K562 (cell line): ENCODE measurements around the gene KNCN. TPM values are rescaled to one million over a fixed set of nuclear protein-coding genes. Genes with fewer than 3 reads are reported as not detected.

Source experiments
- ATAC-seq: fragments of 200-7000 bp; cut with Tn5 transposase; 3 replicates; pipeline ENCODE4 v1.9.1; 2020; ENCODE audit warnings: moderate library complexity
- BruUV-seq: library from RNA; stranded (reverse); fragments of 400-500 nt; replicated peaks from 2 replicates; lab custom pipeline; 2021; lab: Mats Ljungman, UMichigan
- CTCF ChIA-PET: fragments of 300-600 bp; formaldehyde crosslinking; extraction: SDS; loops from one replicate; lab custom pipeline; 2021; ENCODE audit warnings: low intra/inter-chr PET ratio; lab: Yijun Ruan, JAX
- POLR2A ChIA-PET: fragments of 300-600, 350-650 bp; sonication (Branson Sonifier 250); formaldehyde crosslinking; extraction: SDS; loops from one replicate; lab custom pipeline; 2021; ENCODE audit warnings: antibody characterized with exemption, inconsistent platforms; lab: Yijun Ruan, JAX
- DNase-seq, 4 experiments: peaks; one replicate each; pipeline versions ENCODE4 v3.0.0 to v3.0.0-alpha.2; 2011 to 2018; ENCODE audit warnings: low spot score in 3 of 4, mixed read lengths in 3 of 4; ENCODE audit errors: extremely low read depth in 1 of 4
- FAIRE-seq: peaks from 2 replicates; lab custom pipeline; 2011; peaks lifted over from hg19 to GRCh38; lab: Jason Lieb, UNC
- H2AFZ ChIP-seq: 2 replicates; pipeline ENCODE4 v1.6.0; 2011; ENCODE audit warnings: low read depth, low read length, control low read depth, inconsistent platforms
- H3K27ac ChIP-seq: fragments of 200-600 bp; 3 replicates; pipeline ENCODE4 v1.8.0; 2011; ENCODE audit warnings: low read depth, mild to moderate bottlenecking, control low read depth, inconsistent platforms, low read length, moderate library complexity, mixed read lengths; ENCODE audit errors: extremely low read depth
- H3K27me3 ChIP-seq, 2 experiments: fragments of 300-600 bp in 1 of 2; 2 replicates in 1 of 2; 3 replicates in 1 of 2; pipeline versions ENCODE4 v1.6.0 to v1.8.0; 2011; ENCODE audit warnings: inconsistent platforms in 2 of 2, low read length in 2 of 2, mild to moderate bottlenecking in 1 of 2, mixed read lengths in 1 of 2, moderate library complexity in 1 of 2; ENCODE audit not compliant: control insufficient read depth in 2 of 2, insufficient read depth in 2 of 2
- H3K36me3 ChIP-seq: fragments of 300-600 bp; 3 replicates; pipeline ENCODE4 v1.8.0; 2011; ENCODE audit warnings: mild to moderate bottlenecking, low read length, inconsistent platforms; ENCODE audit not compliant: control insufficient read depth, insufficient read depth
- H3K4me1 ChIP-seq, 2 experiments: fragments of 200-600 bp in 1 of 2; replicated peaks in 1 of 2; 2 replicates in 1 of 2; 3 replicates in 1 of 2; pipeline versions ENCODE4 v1.5.1 to v1.8.0; 2011; ENCODE audit warnings: inconsistent platforms in 2 of 2, low read length in 2 of 2, mild to moderate bottlenecking in 1 of 2, mixed read lengths in 1 of 2, moderate library complexity in 1 of 2; ENCODE audit not compliant: control insufficient read depth in 2 of 2, insufficient read depth in 2 of 2
- H3K4me2 ChIP-seq: 2 replicates; pipeline ENCODE4 v1.6.1; 2011; ENCODE audit warnings: low read length, control low read depth, inconsistent platforms, mixed read lengths; ENCODE audit not compliant: insufficient read depth
- H3K4me3 ChIP-seq: fragments of 200-600 bp; sonication (generic), shearing (Covaris generic); 2 replicates; pipeline ENCODE4 v1.5.1; 2016; ENCODE audit warnings: control low read depth, inconsistent platforms
- H3K79me2 ChIP-seq: fragments of 200-600 bp; 3 replicates; pipeline ENCODE4 v1.8.0; 2011; ENCODE audit warnings: low read length, inconsistent platforms; ENCODE audit not compliant: control insufficient read depth, insufficient read depth
- H3K9ac ChIP-seq, 2 experiments: 2 replicates each; pipeline versions ENCODE4 v1.6.0 to v1.6.1; 2011; ENCODE audit warnings: low read depth in 2 of 2, low read length in 2 of 2, control low read depth in 1 of 2, inconsistent platforms in 1 of 2, mild to moderate bottlenecking in 1 of 2, mixed read lengths in 1 of 2; ENCODE audit not compliant: insufficient read depth in 1 of 2
- H3K9me1 ChIP-seq: one replicate; pipeline ENCODE4 v1.6.0; 2011; ENCODE audit warnings: inconsistent platforms, mild to moderate bottlenecking, low read length, moderate library complexity; ENCODE audit not compliant: control insufficient read depth, insufficient read depth
- H3K9me3 ChIP-seq: replicated peaks from 2 replicates; pipeline ENCODE4 v1.5.1; 2011; ENCODE audit warnings: low read depth, low read length, inconsistent platforms; ENCODE audit not compliant: control insufficient read depth, insufficient read depth
- H4K20me1 ChIP-seq: replicated peaks from 2 replicates; pipeline ENCODE4 v1.6.1; 2011; ENCODE audit warnings: low read length, inconsistent platforms, mixed read lengths; ENCODE audit not compliant: control insufficient read depth, insufficient read depth
- BHLHE40 ChIP-seq: IDR thresholded peaks from 2 replicates; pipeline ENCODE4 v1.6.1; 2011; ENCODE audit warnings: low read length, improper control_type of control experiment
- FIP1L1 ChIP-seq: fragments of 200-400 bp; formaldehyde crosslinking; IDR thresholded peaks from 2 replicates; pipeline ENCODE4 v1.6.1; 2018; ENCODE audit warnings: mild to moderate bottlenecking, low read depth, low read length; ENCODE audit not compliant: poor library complexity, severe bottlenecking
- KDM5B ChIP-seq: fragments of 200-600 bp; sonication (generic); IDR thresholded peaks from 2 replicates; pipeline ENCODE4 v1.6.1; 2012; ENCODE audit warnings: low read depth, mild to moderate bottlenecking, moderate library complexity, low read length, control low read depth, inconsistent platforms; ENCODE audit not compliant: insufficient replicate concordance
- NFRKB ChIP-seq: fragments of 450-650 bp; IDR thresholded peaks from 2 replicates; pipeline ENCODE4 v1.6.1; 2016; ENCODE audit warnings: low read depth
- POLR2AphosphoS2 ChIP-seq: IDR thresholded peaks from 2 replicates; pipeline ENCODE4 v1.6.1; 2012; ENCODE audit warnings: low read length, improper control_type of control experiment
- RAD21 ChIP-seq, 2 experiments: fragments of 250-450 bp in 1 of 2; fragments of 450-650 bp in 1 of 2; sonication (Bioruptor Pico) in 1 of 2; formaldehyde crosslinking in 1 of 2; IDR thresholded peaks in 1 of 2; conservative IDR thresholded peaks in 1 of 2; 2 replicates each; pipeline versions ENCODE4 v1.4.0 to v1.8.0; 2020 to 2022; ENCODE audit warnings: mild to moderate bottlenecking in 2 of 2, moderate library complexity in 1 of 2
- RFX7 ChIP-seq: fragments of 250-450 bp; sonication (Bioruptor Pico); IDR thresholded peaks from 2 replicates; pipeline ENCODE4 v1.5.1; 2021; ENCODE audit warnings: mild to moderate bottlenecking
- USF2 ChIP-seq: sonication (generic); formaldehyde crosslinking; IDR thresholded peaks from 2 replicates; pipeline ENCODE4 v1.5.0; 2020; ENCODE audit warnings: missing genetic modification reagents
- ZBTB11 ChIP-seq, 3 experiments: fragments of 200-800 bp in 1 of 3; fragments of 250-450 bp in 1 of 3; fragments of 450-650 bp in 1 of 3; sonication (Bioruptor Pico) in 1 of 3; sonication (Bioruptor generic) in 1 of 3; formaldehyde crosslinking in 1 of 3; IDR thresholded peaks; 2 replicates each; pipeline versions ENCODE4 v1.6.1 to v1.8.0; 2016 to 2022; ENCODE audit warnings: mild to moderate bottlenecking in 2 of 3, missing genetic modification characterization in 2 of 3, missing compliant biosample characterization in 1 of 3, moderate library complexity in 1 of 3
- ZNF134 ChIP-seq: fragments of 250-450 bp; sonication (Bioruptor Pico); conservative IDR thresholded peaks from 2 replicates; pipeline ENCODE4 v1.4.0; 2020
- ZNF3 ChIP-seq: fragments of 250-450 bp; sonication (Bioruptor Pico); IDR thresholded peaks from 2 replicates; pipeline ENCODE4 v1.5.0; 2021; ENCODE audit warnings: mild to moderate bottlenecking, moderate library complexity
- WGBS: fragments of 100-300 bp; shearing (Covaris generic); methylation state at CpG from one replicate; pipeline ENCODE4 v1.1.6; 2016; ENCODE audit warnings: low coverage, mixed read lengths; ENCODE audit not compliant: insufficient coverage; ENCODE audit errors: missing lambda C conversion rate; 5-methylcytosine and 5-hydroxymethylcytosine counted together
- in situ Hi-C: fragments of 300-500 bp; cut with MboI; formaldehyde crosslinking; loops from 4 replicates; pipeline ENCODE4 v1.15.0; 2018; ENCODE audit warnings: inconsistent platforms, mixed read lengths
- intact Hi-C: fragments of 100-400 bp; cut with micrococcal nuclease; formaldehyde crosslinking; loops from 2 replicates; pipeline ENCODE4 v1.14.2; 2022
- polyA plus RNA-seq, 8 experiments: library from polyadenylated mRNA; depleted of rRNA in 4 of 8; stranded (reverse) in 5 of 8; unstranded in 3 of 8; fragments of >200 nt; fragmentation: Nextera tagmentation in 2 of 8; fragmentation: Illumina TruSeq in 1 of 8; extraction: Ambion mirVana in 2 of 8; extraction: Trizol in 1 of 8; gene quantifications; 2 replicates each; pipeline versions ENCODE4 v1.2.1 to v1.2.3, GENCODE V29; 2011 to 2014; ENCODE audit warnings: inconsistent platforms in 1 of 8, missing spikeins in 1 of 8
- total RNA-seq, 7 experiments: library from RNA; depleted of rRNA in 6 of 7; stranded (reverse); fragments of >200 nt in 6 of 7; fragmentation: Illumina TruSeq in 2 of 7; extraction: Trizol in 2 of 7; gene quantifications; 2 replicates each; pipeline versions ENCODE4 v1.2.1 to v1.2.3, GENCODE V29; 2011 to 2021; ENCODE audit warnings: low replicate concordance in 1 of 7
- TF ChIP-seq, protein P1 (sequence below), 3 experiments: IDR thresholded peaks in 2 of 3; conservative IDR thresholded peaks in 1 of 3; 2 replicates each; pipeline ENCODE4 v1.5.1; 2011 to 2012; ENCODE audit warnings: low read length in 3 of 3, mild to moderate bottlenecking in 3 of 3, control low read depth in 2 of 3, improper control_type of control experiment in 1 of 3, inconsistent platforms in 1 of 3, low read depth in 1 of 3, mixed read lengths in 1 of 3, moderate library complexity in 1 of 3; ENCODE audit not compliant: insufficient read depth in 2 of 3
- TF ChIP-seq, protein P2 (sequence below): fragments of 450-650 bp; IDR thresholded peaks from 2 replicates; pipeline ENCODE4 v1.6.1; 2016; ENCODE audit warnings: borderline replicate concordance

Gene KNCN
- total and polyA plus RNA-seq, 9 of the 15 experiments (the other 6 are each of a cell fraction or from before 2014, with no cell fraction given), result not detected

DNA sequence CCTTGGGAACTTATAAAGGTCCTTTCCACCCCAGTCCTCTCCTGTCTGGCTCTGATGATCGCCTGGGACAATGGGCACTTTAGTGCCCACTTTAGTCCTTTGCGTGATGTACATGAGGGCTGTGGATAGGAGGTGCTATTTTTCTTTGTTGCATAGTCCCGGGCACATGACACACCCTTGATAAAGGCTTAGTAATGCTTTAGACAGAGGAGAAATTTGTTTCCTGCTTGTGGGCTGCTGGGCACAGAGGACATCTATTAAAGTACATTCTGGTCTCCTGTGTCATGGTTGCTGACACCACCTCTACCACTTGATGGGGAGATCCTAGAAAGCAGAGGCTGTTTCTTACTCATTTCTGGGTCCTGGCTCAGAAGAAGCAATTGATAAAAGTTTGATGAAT is 5.4 kb upstream of the KNCN start:
- no peak for DNase-seq
- H3K9me1 ChIP-seq, result peaks cover 3% of the 10 kb centered on the region
- WGBS, result 17% methylated on average over 3 of the region's 3 CpGs
- TF ChIP-seq RAD21 (CRISPR knock-in tag; conservative IDR thresholded peaks at IDR 0.05 in 1 of 2, IDR thresholded peaks at IDR 0.05 in 1 of 2), result peak in 1 of 2 experiments; percentile 37; a peak in 2 of 4 replicates
- no peak for TF ChIP-seq ZBTB11 (CRISPR knock-in tag; IDR thresholded peaks at IDR 0.05)
- TF ChIP-seq KDM5B, result no peak
- TF ChIP-seq, protein P1, sequence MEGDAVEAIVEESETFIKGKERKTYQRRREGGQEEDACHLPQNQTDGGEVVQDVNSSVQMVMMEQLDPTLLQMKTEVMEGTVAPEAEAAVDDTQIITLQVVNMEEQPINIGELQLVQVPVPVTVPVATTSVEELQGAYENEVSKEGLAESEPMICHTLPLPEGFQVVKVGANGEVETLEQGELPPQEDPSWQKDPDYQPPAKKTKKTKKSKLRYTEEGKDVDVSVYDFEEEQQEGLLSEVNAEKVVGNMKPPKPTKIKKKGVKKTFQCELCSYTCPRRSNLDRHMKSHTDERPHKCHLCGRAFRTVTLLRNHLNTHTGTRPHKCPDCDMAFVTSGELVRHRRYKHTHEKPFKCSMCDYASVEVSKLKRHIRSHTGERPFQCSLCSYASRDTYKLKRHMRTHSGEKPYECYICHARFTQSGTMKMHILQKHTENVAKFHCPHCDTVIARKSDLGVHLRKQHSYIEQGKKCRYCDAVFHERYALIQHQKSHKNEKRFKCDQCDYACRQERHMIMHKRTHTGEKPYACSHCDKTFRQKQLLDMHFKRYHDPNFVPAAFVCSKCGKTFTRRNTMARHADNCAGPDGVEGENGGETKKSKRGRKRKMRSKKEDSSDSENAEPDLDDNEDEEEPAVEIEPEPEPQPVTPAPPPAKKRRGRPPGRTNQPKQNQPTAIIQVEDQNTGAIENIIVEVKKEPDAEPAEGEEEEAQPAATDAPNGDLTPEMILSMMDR (IDR thresholded peaks at IDR 0.05 in 2 of 3, conservative IDR thresholded peaks at IDR 0.05 in 1 of 3; ENCODE audit: insufficient read depth in 2 of 3, low read depth in 1 of 3, low read length in 3 of 3), result peak; percentile 5 to 51 (median 27); a peak in 3 of 6 replicates
- TF ChIP-seq FIP1L1, result no peak
- TF ChIP-seq RFX7 (CRISPR knock-in tag), result no peak
- peak; percentile 62 for TF ChIP-seq BHLHE40
- no peak for TF ChIP-seq ZNF3 (CRISPR knock-in tag)
- no peak for TF ChIP-seq ZNF134
- TF ChIP-seq NFRKB, result no peak
- TF ChIP-seq USF2 (CRISPR knock-in tag), result peak; percentile 24; the same call in 1 of the 2 replicates
- TF ChIP-seq, protein P2, sequence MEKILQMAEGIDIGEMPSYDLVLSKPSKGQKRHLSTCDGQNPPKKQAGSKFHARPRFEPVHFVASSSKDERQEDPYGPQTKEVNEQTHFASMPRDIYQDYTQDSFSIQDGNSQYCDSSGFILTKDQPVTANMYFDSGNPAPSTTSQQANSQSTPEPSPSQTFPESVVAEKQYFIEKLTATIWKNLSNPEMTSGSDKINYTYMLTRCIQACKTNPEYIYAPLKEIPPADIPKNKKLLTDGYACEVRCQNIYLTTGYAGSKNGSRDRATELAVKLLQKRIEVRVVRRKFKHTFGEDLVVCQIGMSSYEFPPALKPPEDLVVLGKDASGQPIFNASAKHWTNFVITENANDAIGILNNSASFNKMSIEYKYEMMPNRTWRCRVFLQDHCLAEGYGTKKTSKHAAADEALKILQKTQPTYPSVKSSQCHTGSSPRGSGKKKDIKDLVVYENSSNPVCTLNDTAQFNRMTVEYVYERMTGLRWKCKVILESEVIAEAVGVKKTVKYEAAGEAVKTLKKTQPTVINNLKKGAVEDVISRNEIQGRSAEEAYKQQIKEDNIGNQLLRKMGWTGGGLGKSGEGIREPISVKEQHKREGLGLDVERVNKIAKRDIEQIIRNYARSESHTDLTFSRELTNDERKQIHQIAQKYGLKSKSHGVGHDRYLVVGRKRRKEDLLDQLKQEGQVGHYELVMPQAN, result no peak
- 0 out of 2 replicates have a peak, but pooled peaks have one; percentile 40 for TF ChIP-seq POLR2AphosphoS2

More for the DNA sequence above, 5.4 kb upstream of the KNCN start:
- ChIA-PET CTCF (interaction anchor here (0.7 kb wide), 1 partner anchor 70 kb away, joined by 3 read pairs; no protein-coding TSS in a partner anchor), POLR2A (no interaction called here)
- in situ Hi-C loops (no loop called here), intact Hi-C loops (loop anchor here (5.0 kb wide), 2 partner anchors 65 to 165 kb away; no protein-coding TSS in a partner anchor)
- Histone ChIP-seq H3K79me2 (no peaks in the 10 kb centered on the region), H3K4me3 (no peak overlapping the region), H3K9ac (no peak overlapping the region), H3K36me3 (peaks cover 6% of the 10 kb centered on the region; the same call in 1 of the 3 replicates), H3K27ac (no peak overlapping the region), H2AFZ (no peak overlapping the region), H3K27me3 (peaks cover 2 to 7% of the 10 kb centered on the region in 2 experiments; a peak in 3 of 5 replicates), H3K4me2 (no peak overlapping the region), H4K20me1 (no peaks in the 10 kb centered on the region; the same call in 1 of the 2 replicates), H3K9me3 (no peaks in the 10 kb centered on the region), H3K4me1 (peaks cover 6 to 13% of the 10 kb centered on the region in 2 experiments; a peak in 3 of 5 replicates)
- no TSS peak for BruUV-seq
- ATAC-seq, result peak; percentile 53
- peak; percentile 63 for FAIRE-seq
